HG02588 (cell line): ENCODE measurements around the gene ARHGAP22.

ENCODE experiments used
- ATAC-seq: cut with Tn5 transposase; IDR thresholded peaks from one replicate; pipeline ENCODE4 v1.9.1; 2021; ENCODE audit warnings: mild to moderate bottlenecking, moderate library complexity; ENCODE audit not compliant: unreplicated experiment

The ARHGAP22 gene

GRCh38 chr10:48633381-48634197 is 28.7 kb upstream of the ARHGAP22 start:
- ATAC-seq: peak; percentile 31

- ATAC-seq: no peak
Measured at GRCh38 chr10:48632166-48632565, 27.3 kb upstream of the ARHGAP22 start.

- no peak for ATAC-seq
Measured at GRCh38 chr10:48627984-48628609, 23.2 kb upstream of the ARHGAP22 start.

DNA sequence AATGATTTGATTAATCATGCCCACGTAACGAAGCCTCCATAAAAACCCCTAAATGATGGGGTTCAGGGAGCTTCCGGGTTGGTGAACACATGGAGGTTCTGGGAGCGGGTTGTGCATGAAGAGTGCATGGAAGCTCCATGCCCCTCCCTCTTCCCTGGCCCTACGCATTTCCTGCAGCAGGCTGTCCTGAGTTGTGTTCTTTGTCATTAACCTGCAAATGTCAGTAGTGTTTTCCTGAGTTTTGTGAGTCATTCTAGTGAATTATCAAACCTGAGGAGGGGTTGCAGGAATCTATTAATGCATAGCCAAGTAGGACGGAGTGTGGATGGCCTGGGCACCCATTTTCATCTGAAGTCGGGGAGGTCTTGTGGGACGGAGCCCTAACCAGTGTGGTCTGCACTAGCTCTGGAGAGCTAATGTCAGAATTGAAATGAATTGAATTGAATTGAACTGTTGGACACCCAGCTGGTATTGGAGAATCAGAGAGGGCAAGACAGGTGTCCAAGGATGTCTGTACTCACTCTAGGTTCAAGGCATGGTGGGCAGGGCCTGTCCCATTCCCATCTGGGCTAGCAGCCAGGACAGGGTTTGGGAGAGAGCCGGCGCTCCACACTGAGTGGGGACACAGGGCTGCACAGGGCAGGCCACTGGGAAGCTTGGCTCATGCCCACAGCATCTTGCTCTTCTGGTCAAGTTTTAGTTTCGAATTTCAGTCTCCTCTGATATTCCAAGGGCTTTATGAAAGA is 22.3 kb upstream of the ARHGAP22 start:
- ATAC-seq: no peak

DNA sequence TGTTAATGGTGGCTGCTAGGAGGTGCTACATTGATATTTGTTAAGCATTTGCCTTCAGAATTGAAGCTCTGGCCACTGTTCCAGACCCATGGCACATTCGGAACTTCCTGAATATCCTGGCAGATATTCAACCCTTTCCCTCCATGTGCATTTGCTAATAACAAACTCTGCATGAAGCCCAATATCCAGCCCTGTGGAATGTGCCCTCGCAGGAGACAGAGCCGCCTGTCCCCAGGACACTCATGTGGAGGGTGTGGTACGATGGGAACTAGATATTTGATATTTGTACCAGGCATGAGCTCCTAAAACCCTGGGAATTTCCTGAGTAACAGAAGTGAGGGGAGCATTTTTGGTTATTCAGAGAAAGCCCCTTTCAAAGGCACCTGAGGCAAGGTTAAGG is 21.6 kb upstream of the ARHGAP22 start:
- ATAC-seq: no peak

DNA sequence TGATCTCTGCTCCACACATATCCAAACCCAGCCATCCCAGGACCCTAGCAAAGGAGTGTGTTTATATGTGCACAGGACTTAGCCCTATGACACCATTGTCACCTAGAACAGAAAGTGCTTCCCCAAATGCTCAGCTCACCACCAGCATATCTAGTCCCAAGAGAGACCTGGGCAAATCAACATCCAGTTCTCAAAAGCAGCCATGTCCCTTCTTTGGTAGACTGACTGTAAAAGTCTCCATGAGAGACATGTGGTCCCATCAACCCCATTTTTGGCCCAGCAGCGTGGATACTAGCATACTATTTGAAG is 20.9 kb upstream of the ARHGAP22 start:
- ATAC-seq: no peak

DNA sequence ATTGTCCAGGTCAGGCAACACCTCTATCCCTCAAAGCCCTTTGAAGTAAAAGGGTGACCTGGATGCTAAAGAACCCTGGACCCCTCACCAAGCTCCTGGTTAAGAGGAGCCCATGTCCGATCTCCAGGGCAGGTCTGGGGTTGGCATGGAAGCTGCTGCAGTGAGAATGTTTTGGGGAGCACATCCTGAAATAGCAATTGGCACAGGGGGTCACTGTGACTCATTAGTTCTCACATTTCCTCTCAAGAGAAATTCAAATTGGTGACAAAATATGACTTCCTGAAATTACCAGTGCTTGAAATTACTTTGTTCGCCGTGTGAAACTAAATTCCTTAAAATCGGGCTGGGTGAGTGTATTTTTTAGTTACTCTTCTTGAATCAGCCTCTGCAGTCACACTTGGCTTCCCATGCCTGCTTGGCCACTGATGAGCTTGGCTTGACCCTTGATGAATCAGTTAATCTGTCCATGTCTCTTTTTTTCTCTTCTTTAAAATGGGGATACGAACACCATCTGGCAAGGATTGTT is 18.8 kb upstream of the ARHGAP22 start:
- ATAC-seq: no peak

DNA sequence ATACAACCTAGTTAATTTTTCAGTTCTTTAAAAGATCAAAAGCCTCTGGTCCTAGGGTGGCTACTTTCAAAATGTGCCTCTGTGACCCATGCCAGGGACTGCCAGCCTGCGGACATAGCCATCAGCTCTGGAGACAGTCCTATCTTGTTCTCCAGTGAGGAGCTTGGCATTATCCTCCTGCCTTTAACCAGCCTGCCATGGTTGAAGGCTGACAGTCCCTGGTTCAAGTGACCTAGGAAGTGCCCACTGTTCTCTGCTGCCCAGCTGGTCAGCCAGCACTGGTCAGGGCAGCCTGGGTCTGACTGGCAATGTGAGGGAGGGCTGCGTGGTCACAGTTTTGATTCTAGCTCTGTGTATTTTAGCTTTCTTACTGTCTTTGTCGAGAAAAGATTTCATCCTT is 18.1 kb upstream of the ARHGAP22 start:
- no peak for ATAC-seq

DNA sequence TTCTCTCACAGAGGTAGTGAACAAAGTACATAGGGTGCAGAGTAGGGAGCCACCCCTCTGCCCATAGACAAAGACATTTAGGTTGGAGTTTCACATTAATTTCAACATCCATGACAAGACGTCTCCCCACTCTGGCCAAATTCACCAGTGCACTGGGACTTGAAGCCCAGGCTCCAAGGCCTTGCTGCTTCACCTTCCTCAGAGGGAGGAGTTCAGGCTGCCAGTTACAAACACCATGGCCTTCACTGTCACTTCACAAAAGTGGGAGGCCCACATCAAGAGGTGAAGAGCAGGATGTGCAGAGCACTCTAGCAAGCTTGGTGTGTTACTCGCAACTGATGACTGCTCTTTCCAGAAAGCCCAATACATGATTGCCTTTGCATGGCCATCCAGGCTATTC is 15.8 kb upstream of the ARHGAP22 start:
- ATAC-seq: no peak

DNA sequence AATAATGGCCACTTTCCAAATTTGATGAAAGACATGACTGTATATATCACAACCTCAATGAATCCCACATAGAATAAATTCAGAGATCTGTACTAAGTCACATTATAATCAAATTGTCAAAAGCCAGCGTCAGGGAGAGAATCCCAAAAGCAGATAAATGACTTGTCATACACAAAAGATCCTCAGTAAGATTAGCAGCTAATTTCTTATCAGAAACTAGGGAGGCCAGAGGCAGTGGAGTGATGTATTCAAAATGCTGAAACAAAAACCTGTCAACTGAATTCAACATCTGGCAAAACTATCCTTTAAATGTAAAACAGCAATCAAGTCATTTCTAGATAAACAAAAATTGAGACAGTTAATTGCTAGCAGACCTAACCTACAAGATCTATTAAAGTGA is 11.6 kb upstream of the ARHGAP22 start:
- no peak for ATAC-seq

DNA sequence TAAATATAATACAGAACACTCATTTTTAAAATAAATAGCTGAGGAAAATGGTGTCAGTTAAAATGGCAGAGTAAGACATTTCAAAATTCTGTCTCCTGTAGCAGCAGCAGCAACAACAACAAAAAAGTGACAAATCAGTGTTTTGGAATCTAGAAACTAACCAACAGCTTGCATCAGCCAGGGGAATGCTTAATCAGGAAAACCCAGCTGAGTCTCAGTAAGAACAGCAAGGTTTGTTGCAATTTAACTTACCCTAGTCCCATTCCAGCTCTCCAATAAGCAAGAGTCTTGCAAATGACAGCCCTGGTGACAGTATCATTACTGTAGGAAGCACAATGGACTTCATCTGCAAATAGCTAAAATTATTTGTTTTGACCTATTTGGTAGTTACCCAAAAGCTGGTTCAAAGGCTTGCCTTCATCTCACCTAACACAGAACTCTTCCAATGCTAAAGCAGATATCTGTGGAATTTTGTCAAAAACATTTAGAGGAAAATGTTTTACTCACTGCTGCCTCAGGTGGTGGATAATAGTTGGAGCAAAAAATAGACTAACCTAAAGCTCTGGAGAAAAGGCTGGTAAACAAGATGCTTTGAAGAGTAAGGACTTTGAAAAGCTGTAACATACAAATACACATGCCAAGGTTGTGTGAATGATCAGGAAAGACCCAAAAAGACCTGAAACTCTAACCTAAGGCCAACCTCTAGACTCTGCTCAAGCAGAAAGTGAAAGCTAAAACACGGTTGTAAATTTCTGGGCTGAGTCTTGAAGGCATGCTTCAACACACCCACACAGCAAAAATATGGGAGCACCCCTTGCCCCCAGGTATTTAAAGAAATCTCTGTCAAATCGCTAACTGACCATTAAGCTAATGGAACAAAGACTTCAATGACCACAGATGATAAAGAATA is 9.9 kb upstream of the ARHGAP22 start:
- no peak for ATAC-seq

GRCh38 chr10:48613016-48613415 is 8.1 kb upstream of the ARHGAP22 start:
- no peak for ATAC-seq

DNA sequence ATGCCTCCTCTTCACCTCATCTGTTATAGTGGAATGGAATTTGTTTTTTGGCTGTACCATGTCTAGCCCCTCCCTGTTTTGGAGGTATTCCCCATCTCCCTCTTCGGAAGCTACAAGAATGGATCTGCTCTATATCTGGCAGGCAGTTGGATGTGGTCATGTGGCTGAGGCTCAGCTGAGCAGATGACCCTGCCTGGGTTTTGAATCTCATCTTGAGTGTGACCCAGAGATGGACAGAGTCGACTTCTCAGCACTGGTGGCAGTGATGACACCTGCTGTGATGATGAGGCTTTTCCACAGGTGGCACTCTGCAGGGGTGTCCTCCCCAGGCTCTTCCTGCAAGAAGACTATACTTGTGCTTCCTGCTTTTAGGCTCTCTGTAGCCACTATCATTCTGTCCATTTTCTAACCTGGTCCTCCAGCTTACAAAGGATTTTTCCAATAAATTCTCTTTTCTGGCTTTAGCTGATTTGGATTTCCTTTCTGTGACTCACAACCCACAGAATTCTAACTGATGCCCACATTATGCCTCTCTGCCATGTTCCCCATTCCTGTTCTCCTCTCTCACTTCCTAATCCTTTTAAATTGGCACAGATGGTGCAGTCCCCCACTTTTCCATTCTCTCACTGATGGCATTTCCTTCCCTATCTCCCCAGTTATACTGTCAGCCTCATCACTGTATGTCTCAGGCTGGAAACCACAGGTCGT is 7.5 kb upstream of the ARHGAP22 start:
- no peak for ATAC-seq

DNA sequence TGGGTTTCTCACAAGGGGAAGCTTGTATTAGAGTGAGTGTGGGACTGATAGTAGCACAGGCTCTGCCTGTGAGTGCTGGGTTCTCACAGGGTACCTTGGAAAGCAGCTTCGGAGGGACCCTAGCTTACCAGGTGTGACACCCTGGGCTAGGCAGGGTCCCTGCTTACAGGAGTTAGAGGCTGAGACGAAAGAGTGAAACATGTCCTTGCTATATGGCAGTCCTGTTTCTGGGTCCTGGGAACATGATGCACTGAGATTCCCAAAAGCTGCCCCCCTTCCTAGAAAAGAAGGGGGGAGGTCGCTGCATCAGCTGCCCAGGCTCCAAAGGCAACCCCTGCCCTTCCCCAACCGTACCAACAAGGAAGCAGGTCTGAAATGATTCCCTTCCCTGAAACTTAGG is 6.3 kb upstream of the ARHGAP22 start:
- ATAC-seq: no peak

GRCh38 chr10:48610585-48611093 is 5.8 kb upstream of the ARHGAP22 start:
- no peak for ATAC-seq

DNA sequence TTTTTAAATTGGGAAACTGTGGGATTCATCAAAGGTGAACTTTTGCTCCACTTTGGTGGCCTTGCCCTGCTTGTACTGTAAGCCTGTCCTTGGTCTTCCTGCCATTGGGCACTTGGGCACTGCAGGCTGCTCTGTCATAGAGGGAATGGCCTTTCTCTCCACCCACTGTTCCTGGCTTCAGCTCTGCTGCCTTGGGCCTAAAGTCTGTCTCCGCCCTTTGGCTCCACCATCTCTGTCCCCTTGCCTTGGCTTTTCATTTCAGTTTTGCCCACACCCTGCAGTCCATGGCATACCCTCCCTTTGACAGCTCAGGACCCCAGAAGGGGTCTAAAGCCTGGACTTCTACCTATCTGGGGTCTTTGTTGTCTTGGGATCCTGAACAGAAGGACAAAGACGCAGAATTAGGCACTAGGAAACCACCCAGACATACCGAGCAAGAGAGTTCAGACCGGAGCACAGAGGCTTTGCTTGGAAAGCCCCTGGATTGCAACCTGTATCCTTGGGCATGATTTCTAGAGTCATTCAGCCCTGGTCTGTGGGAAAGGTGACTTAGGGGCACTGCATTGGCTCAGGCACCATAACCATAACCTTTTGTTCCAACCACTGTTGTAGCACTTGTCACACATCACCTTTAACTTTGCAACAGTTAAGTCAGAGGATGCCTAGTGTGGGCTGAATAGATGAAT is 5.2 kb upstream of the ARHGAP22 start:
- no peak for ATAC-seq

DNA sequence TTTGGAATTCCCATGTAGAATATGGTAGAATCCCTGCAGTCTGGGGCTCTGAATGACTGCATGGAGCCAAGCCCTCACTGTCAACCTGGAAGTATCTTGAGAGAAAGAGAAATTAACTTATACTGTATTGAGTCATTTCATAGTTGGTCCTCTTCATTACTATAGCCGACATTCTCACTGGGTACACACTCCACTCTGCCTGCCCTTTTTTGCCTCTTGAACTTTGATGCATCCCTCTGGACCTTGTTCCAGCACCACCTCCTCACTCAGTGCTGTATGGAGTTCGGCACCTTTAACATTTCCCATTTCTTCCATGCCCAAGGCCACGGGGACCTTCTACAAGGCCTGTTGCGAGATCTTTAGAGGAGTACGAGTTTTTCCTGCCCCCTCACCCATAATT is 4.6 kb upstream of the ARHGAP22 start:
- no peak for ATAC-seq

GRCh38 chr10:48608976-48609375 is 4.1 kb upstream of the ARHGAP22 start:
- no peak for ATAC-seq

- ATAC-seq: peak; percentile 81
Measured at GRCh38 chr10:48608279-48608681, 3.4 kb upstream of the ARHGAP22 start.
